ENCODE data around the gene PPFIA1.

GRCh38 chr11:70272009-70272408 is 1.5 kb downstream of the PPFIA1 start:
- no peak for TF ChIP-seq EZH2phosphoT487 (IDR thresholded peaks at IDR 0.05; ENCODE audit: borderline replicate concordance, low read depth, low read length)
- TF ChIP-seq, protein P1, sequence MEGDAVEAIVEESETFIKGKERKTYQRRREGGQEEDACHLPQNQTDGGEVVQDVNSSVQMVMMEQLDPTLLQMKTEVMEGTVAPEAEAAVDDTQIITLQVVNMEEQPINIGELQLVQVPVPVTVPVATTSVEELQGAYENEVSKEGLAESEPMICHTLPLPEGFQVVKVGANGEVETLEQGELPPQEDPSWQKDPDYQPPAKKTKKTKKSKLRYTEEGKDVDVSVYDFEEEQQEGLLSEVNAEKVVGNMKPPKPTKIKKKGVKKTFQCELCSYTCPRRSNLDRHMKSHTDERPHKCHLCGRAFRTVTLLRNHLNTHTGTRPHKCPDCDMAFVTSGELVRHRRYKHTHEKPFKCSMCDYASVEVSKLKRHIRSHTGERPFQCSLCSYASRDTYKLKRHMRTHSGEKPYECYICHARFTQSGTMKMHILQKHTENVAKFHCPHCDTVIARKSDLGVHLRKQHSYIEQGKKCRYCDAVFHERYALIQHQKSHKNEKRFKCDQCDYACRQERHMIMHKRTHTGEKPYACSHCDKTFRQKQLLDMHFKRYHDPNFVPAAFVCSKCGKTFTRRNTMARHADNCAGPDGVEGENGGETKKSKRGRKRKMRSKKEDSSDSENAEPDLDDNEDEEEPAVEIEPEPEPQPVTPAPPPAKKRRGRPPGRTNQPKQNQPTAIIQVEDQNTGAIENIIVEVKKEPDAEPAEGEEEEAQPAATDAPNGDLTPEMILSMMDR (conservative IDR thresholded peaks at IDR 0.05; ENCODE audit: low read length) = no peak
